GM13977 (cell line): ENCODE data around the gene TPT1.
"Not testable (repeated sequence)": the region's sequence is repeated elsewhere in the genome, so short reads cannot be mapped to it uniquely, and the experiment has no call there.

Source experiments
- DNase-seq: peaks from one replicate; pipeline ENCODE4 v3.0.0; 2012; ENCODE audit warnings: low spot score
- CTCF ChIP-seq: IDR thresholded peaks from 2 replicates; pipeline ENCODE4 v1.5.1; 2012; ENCODE audit warnings: mild to moderate bottlenecking, control low read depth; ENCODE audit not compliant: insufficient read depth; ENCODE audit errors: extremely low read depth, missing control alignments
- in situ Hi-C: fragments of 300-500 bp; cut with MboI; formaldehyde crosslinking; loops from one replicate; pipeline ENCODE4 v1.12.0; 2022; ENCODE audit warnings: low sequenced_read_pairs, low pct_unique_long_range_greater_than_20kb, mixed read lengths, inconsistent platforms; ENCODE audit not compliant: unreplicated experiment

TPT1 gene

DNA sequence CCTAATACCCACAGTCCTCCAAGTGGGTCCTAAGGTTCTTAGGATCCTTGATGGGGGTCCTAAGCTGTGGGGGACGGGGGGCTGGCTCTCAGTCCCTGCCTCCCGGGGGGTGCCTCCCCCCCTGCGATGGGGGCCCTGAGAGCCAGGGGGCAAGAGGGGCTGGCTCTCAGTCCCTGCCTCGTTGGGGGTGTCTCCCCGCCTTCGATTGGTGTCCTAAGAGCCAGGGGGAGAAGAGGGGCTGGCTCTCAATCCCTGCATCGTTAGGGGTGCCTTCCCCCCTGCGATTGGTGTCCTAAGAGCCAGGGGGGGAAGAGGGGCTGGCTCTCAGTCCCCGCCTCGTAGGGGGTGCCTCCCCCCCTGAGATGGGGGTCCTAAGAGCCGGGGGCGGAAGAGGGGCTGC is 40.2 kb upstream of the TPT1 start:
- DNase-seq, result no peak
- in situ Hi-C loops, result no loop called here
- TF ChIP-seq CTCF, result no peak

GRCh38 chr13:45380708-45381107 is 39.7 kb upstream of the TPT1 start:
- in situ Hi-C loops, DNase-seq: not testable (repeated sequence)

GRCh38 chr13:45379516-45379915 is 38.5 kb upstream of the TPT1 start:
- DNase-seq, in situ Hi-C loops: not testable (repeated sequence)

DNA sequence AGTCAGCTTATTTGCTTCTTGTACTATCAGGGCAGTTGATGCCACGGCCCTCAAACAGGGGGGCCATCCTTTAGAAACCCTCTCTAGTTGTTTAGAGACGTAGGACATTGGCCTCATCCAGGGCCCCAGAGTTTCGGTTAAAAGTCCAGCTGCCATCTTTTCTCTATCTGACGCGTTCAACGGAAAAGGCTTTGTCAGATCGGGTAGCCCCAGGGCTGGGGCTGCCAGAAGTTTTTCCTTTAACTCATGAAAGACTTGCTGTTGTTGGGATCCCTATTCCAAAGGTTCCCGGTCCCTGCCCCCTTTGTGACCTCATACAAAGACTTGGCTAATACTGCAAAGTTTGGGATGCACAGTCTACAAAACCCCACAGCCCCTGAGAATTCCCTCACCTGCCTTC is 37.8 kb upstream of the TPT1 start:
- in situ Hi-C loops, DNase-seq: not testable (repeated sequence)

- DNase-seq, in situ Hi-C loops: not testable (repeated sequence)
Observed at GRCh38 chr13:45377314-45377713, 36.3 kb upstream of the TPT1 start.

GRCh38 chr13:45376651-45377050 is 35.7 kb upstream of the TPT1 start:
- in situ Hi-C loops, DNase-seq: not testable (repeated sequence)

DNA sequence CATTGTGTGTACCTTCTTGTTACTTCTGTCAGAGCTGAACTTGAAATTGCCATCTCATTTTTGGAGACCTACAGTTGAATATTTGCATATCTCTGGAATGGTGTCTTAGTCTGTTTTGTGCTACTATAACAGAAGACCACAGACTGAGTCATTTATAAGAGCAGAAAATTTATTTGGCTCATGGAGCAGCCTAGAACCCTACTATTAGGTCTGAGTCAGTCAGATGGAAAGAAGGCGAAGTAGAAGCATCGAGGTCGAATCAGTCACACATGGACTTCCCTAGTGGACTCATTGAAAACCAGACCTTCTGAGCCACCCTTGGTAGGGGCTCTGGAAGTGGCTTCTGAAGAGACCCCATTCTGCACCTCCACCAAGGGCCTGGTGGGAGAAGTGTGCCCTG is 33.9 kb upstream of the TPT1 start:
- in situ Hi-C loops, result no loop called here
- no peak for DNase-seq
- TF ChIP-seq CTCF, result no peak

GRCh38 chr13:45373162-45373547 is 32.2 kb upstream of the TPT1 start:
- DNase-seq, result no peak
- no peak for TF ChIP-seq CTCF
- in situ Hi-C loops, result no loop called here

- in situ Hi-C loops, result no loop called here
- DNase-seq, result no peak
- no peak for TF ChIP-seq CTCF
Observed at GRCh38 chr13:45372189-45373161, 31.5 kb upstream of the TPT1 start.
